ENCODE data around the gene ULBP1. TPM values are rescaled to one million over a fixed set of nuclear protein-coding genes. Genes with fewer than 3 reads are reported as not detected.
"Not testable (repeated sequence)": the region's sequence is repeated elsewhere in the genome, so short reads cannot be mapped to it uniquely, and the experiment has no call there.

Gene ULBP1, protein sequence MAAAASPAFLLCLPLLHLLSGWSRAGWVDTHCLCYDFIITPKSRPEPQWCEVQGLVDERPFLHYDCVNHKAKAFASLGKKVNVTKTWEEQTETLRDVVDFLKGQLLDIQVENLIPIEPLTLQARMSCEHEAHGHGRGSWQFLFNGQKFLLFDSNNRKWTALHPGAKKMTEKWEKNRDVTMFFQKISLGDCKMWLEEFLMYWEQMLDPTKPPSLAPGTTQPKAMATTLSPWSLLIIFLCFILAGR
- 0.27 TPM for polyA plus RNA-seq (2012; ENCODE audit: low read depth, missing spikeins)

DNA sequence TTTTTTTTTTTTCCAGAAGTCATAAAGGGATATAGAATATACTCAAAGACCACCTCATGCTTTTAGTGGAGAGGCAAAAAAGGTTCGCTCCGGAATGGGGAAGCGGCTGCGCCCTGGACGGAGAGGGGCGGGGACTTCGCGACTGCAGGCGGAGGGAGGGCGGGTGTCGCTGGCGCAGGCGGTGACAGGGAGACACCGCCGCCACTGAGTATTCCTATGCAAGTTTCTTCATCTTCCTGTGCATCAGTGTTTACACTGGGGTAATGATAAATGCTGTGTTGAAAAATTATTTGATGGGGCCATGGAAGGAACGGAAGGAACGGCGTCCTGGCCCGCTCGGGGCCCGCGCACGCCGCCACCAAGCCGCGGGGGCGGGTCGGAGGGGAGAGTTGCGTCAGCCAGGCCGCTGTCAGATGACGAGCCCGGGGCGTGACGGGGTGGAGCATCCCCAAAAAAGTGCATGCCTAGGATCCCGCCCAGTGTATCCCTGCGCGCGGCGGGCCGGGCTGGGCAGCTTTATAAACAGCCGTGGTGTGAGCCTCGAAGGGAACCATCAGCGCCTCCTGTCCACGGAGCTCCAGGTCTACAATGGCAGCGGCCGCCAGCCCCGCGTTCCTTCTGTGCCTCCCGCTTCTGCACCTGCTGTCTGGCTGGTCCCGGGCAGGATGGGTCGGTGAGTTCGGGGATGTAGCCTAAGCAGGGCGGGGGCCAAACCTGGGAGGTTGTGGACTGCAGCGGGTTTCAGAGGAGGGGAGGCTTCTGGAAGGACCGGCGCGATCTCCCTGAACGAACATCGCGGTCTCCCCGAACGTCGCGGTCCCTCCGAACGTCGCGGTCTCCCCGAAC is at the start of gene ULBP1:
Gene ULBP1 (plus strand): TSS at position 482 of the 846 bp plus-strand sequence. CDS start 107 bp downstream, at position 589.
- TF ChIP-seq SPI1 (IDR thresholded peaks at IDR 0.05; ENCODE audit: low read depth, low read length) (peak; percentile 14; the same call in 1 of the 2 replicates), POLR2AphosphoS5 (IDR thresholded peaks at IDR 0.05; ENCODE audit: low read depth, low read length) (no peak)
- peak; percentile 9 for FAIRE-seq
- DNase-seq (ENCODE audit: insufficient read length, low spot score) = peak; percentile 48

DNA sequence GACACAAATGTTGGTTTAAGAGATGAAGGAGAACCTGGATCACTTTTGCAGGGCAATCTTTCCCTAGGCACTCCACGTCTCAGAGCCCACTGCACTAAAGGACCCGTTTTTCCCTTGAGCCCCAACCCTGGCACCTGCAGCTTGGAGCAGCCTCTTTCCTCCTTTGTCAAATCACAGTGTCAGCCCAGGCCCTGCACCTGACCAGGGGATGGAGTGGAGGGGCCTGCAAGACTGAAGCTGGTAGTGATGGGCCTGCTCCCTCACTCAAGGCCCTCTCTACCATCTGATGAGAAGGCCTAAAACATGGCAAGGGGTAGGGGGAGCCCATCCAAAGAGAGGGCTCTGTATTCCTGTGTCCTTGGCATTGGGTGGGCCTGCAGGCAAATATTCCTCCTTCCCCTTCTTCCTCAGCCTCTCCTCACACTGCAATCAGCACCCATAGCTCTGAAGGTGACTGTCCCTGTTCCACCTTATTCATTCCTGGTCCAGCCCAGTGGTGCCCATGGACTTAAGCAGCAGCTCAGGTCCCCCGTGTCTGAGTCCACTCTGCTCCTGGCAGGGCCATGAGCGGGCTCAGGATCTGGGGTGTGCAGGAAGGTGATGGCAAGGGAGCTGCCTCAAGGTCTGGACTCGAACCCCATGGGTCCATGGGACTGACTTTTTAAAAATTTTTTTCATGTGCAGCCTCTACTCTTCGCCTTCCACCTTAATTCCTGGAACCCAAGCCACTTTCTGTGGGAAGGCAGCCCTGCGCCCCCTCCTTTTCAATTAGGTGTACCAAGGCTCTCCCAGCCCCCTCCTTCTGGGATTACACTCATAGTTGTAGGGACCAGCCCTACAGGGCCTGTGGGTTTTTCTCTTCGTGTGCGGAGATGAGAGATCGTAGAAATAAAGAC is 47.5 kb upstream of the ULBP1 start:
- DNase-seq (ENCODE audit: insufficient read length, low spot score) (no peak), FAIRE-seq (no peak)
- TF ChIP-seq POLR2AphosphoS5 (IDR thresholded peaks at IDR 0.05; ENCODE audit: low read depth, low read length) (no peak), PAX5 (IDR thresholded peaks at IDR 0.05; ENCODE audit: insufficient read depth, low read length, severe bottlenecking) (no peak), POLR2A (IDR thresholded peaks at IDR 0.05; ENCODE audit: low read depth, low read length) (no peak), POU2F2 (IDR thresholded peaks at IDR 0.05; ENCODE audit: low read depth, low read length) (no peak), SPI1 (IDR thresholded peaks at IDR 0.05; ENCODE audit: low read depth, low read length) (no peak), TAF1 (IDR thresholded peaks at IDR 0.05; ENCODE audit: low read depth, low read length) (no peak)

DNA sequence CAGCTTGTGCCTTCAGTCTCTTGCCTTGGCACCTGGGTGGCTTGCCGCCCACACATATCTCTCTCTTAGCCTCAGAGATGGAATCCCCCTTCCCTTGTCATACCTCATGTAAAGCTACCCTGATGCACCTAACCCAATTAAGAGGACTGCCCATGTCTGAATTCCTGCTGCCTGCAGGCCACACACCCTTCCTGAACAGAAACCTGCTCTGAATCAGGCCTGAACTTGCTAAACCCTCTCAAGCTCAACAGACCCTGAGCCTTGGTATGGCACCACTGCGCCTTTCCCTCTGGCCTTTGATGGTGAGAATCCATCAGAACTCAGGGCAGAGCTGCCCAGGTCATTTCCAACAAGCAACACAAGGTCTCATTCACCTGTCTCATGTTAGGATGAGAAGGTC is 46.1 kb upstream of the ULBP1 start:
- no peak for TF ChIP-seq POU2F2 (IDR thresholded peaks at IDR 0.05; ENCODE audit: low read depth, low read length)
- FAIRE-seq (no peak), DNase-seq (ENCODE audit: insufficient read length, low spot score) (no peak)

DNA sequence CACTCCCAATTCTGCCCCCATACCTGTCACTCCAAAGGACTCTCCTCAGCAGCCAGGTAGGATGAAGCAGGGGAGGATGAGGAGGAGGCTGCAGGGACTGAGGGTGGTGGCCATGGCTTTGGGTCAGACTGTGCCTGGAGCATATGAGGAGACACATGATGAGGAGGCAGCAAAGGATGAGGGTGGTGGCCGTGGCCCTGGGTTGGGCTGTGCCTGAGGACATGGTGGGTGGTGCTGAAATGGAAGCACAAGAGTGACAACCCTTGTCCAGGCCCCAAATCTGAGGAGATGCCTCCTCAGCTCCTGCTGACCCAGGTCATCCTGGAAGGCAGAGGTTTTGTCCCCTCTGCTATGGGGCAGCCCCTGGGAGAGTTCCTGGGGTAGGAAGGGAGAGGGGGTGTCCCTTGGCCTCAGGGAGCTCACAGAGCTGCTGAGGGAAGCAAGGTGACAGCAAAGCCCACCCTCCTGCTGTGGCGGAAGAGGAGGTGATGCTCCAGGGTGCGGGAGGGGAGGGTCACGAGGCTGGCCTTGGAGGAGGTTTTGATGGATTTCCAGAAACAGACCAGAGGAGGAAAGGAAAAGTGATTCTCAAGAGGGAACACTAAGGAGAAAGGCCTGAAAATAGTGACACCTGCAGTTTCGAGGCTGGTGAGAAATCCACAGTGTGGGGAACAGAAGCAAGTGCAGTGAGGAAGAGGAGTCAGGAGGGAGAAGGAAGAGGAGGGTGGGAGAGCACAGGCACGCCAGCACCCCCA is 45.4 kb upstream of the ULBP1 start:
- TF ChIP-seq POLR2AphosphoS5 (IDR thresholded peaks at IDR 0.05; ENCODE audit: low read depth, low read length) (no peak), POU2F2 (IDR thresholded peaks at IDR 0.05; ENCODE audit: low read depth, low read length) (no peak), POLR2A (IDR thresholded peaks at IDR 0.05; ENCODE audit: low read depth, low read length) (no peak)
- no peak for FAIRE-seq
- no peak for DNase-seq (ENCODE audit: insufficient read length, low spot score)

DNA sequence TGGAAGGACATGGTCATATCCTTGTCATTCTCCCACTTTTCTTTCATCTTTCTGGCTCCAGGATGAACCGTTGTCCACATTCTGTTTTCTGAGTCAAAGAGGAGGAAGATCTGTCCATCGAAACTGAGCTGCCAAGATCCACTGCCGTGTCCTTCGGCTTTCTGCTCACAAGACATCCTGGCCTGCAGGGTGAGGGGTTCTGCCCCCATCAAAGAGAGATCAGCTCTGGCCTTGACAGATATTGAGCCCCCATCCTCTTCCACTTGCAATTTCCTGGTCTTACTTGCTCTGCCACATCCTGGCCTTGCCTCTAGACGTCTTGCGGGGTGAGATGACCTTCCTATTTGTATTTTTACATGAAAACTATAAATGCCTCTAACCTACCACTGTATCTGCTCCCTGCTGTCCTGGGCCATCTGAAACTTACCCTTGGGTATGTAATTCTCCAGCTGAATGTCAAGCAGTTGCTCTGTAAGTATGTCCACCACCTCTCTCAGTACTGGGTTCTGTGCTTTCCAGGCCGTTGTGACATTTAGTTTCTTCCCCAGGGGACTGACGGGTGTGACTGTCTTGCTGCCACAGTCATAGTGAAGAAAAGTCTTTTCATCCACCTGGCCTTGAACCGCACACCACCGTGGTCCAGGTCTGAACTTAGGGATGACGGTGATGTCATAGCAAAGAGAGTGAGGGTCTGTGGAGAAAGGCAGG is 44.5 kb upstream of the ULBP1 start:
- not testable (repeated sequence) for DNase-seq (ENCODE audit: insufficient read length, low spot score)
- FAIRE-seq = peak; percentile 26

DNA sequence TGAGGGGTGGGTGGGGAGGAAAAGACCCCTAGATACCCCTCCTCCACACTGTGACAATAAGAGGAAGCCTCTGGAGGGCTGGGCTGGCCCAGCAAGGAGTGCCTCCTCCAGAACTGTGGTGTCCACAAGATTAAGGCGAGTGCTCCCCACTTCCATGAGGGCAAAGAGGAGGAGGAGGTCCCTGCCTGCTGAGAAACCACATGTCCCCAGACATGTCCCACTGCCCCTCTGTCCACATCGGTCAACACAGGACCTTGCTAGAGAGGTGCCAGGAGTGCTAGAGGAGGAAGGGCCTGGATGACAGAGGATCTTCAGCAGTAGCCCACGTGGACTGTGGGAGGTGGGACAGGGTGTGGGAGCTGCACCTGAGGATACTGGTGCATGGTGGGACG is 43.9 kb upstream of the ULBP1 start:
- TF ChIP-seq POLR2AphosphoS5 (IDR thresholded peaks at IDR 0.05; ENCODE audit: low read depth, low read length) = no peak
- TF ChIP-seq PAX5 (IDR thresholded peaks at IDR 0.05; ENCODE audit: insufficient read depth, low read length, severe bottlenecking) = no peak
- no peak for TF ChIP-seq TAF1 (IDR thresholded peaks at IDR 0.05; ENCODE audit: low read depth, low read length)
- TF ChIP-seq POLR2A (IDR thresholded peaks at IDR 0.05; ENCODE audit: low read depth, low read length) = no peak
- no peak for TF ChIP-seq POU2F2 (IDR thresholded peaks at IDR 0.05; ENCODE audit: low read depth, low read length)
- FAIRE-seq (no peak), DNase-seq (ENCODE audit: insufficient read length, low spot score) (no peak)

DNA sequence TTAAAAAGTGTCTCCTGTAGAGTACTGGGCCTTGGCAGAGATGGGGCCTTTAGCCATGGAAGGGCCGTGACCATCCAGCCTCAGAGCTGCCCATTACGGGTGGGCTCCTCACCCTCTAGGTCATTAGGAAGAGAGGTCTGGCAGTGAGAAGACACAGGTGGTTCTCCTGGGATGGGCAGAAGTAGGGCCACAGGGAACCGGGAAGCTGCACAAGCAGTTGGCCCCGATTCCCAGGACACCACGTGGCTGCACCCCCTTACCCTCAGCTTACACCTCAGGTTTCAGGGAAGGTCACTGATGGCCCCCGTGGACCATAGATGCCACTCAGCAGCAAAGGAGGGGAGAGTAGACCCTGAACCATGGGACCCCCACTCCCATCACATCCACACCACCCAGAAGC is 42.4 kb upstream of the ULBP1 start:
- TF ChIP-seq POU2F2 (IDR thresholded peaks at IDR 0.05; ENCODE audit: low read depth, low read length) = no peak
- DNase-seq (ENCODE audit: insufficient read length, low spot score) (no peak), FAIRE-seq (no peak)

DNA sequence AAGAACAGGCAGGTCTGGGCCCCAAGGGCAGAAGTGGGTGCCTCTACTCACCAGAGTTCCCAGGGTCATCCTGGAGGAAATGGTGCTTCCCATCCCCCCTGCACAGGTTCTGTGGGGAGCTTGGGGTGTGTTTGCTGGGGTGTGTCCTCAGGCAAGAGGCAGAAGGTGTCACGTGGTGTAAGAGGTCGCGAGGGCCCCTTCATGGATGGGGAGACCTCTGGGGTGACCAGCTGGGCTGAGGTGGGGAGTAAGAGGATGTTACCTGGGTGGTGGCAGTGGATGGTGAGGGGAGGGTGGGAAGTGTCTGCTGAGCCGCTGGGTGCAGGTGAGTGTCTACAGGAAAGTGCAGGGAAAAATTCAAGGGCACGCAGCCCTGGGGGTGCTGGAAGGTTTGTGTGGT is 41.7 kb upstream of the ULBP1 start:
- DNase-seq (ENCODE audit: insufficient read length, low spot score); FAIRE-seq: not testable (repeated sequence)

DNA sequence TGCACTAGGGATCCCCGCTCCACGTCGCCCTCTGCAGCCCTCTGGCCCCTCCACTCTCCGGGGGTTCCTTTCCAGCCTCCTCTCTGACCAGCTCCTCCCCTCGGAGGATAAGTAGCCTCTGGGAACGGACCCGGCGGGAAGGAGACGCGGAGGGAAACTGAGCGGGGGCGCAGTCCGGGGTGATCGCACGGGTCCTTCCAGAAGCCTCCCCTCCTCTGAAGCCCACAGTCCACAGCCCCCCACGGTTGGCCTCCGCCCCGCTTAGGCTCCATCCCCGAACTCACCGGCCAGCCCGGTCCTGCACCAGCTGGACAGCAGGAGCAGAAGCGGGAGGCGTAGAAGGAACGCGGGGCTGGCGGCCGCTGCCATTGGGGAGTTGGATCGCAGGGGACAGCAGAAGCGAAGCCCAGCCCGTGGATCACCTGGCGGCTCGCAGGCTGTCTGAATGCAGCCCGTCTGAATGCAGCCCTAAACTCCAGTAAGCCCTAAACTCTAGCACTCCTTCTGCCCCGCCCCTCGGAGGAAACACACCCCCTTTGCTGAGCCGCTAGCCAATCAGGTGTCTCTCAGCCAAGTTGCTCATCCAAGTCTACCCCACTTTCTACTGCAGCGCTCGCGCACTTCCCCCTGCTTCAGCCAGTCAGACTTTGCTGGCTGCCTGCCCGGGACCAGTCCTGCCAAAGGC is 41.0 kb upstream of the ULBP1 start, which contains the start of gene RAET1G:
Gene RAET1G (minus strand): TSS at position 480 of the 685 bp plus-strand sequence. CDS start 111 bp downstream, at position 369.
- FAIRE-seq (no peak), DNase-seq (ENCODE audit: insufficient read length, low spot score) (peak; percentile 61)
- TF ChIP-seq POLR2A (IDR thresholded peaks at IDR 0.05; ENCODE audit: low read depth, low read length) (no peak), SPI1 (IDR thresholded peaks at IDR 0.05; ENCODE audit: low read depth, low read length) (peak; percentile 22; the same call in 1 of the 2 replicates), PAX5 (IDR thresholded peaks at IDR 0.05; ENCODE audit: insufficient read depth, low read length, severe bottlenecking) (no peak)

Data from GM12891 (cell line).